K562 (cell line): ENCODE results near the gene POLD4.

Experiments used
- E2F4 ChIP-seq: sonication (generic); formaldehyde crosslinking; IDR thresholded peaks from 2 replicates; pipeline ENCODE4 v1.8.0; 2022; ENCODE audit warnings: mild to moderate bottlenecking, low read depth, missing genetic modification reagents
- TAF1 ChIP-seq: IDR thresholded peaks from 2 replicates; pipeline ENCODE4 v1.6.1; 2011; ENCODE audit warnings: mild to moderate bottlenecking, low read length, moderate library complexity; ENCODE audit not compliant: insufficient read depth, control insufficient read depth, severe bottlenecking; ENCODE audit errors: extremely low read depth

GRCh38 chr11:67320691-67321090 is 32.7 kb downstream of the POLD4 start:
- no peak for TF ChIP-seq TAF1
- no peak for TF ChIP-seq E2F4 (CRISPR knock-in tag)
